ENCODE measurements around the gene SSH2. TPM values are rescaled to one million over a fixed set of nuclear protein-coding genes. Genes with fewer than 3 reads are reported as not detected.

SSH2 gene
- total RNA-seq, 1 donor: 13.0 TPM

DNA sequence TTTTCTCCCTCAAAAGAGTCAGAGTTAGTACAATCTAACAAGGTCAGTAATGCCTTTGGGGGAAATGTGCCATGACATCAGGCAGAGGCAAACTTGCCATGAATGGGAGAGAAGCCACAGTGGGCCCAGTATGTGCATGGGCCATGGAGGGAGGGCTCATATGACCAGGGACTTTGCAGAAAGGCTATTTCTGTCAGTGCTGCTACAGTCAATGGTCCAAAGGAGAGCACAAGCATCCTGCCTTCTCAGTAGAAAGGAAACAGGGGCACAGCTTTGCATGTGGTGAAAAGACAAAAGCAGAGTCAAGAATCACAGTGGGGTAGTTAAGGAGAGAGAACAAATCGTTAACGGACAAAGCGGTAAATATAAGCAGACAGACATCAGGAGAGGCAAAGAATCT lies 296.1 kb downstream of the SSH2 start:
- no peak overlapping the region for H2AFZ ChIP-seq (ENCODE audit: low read length)
- DNase-seq (ENCODE audit: insufficient read length, low spot score, missing footprints): no peak
- H4K20me1 ChIP-seq (ENCODE audit: insufficient read depth, low read length): no peaks in the 10 kb centered on the region
- no peak overlapping the region for H3K4me2 ChIP-seq (ENCODE audit: insufficient read depth, low read length)
- H3K79me2 ChIP-seq (ENCODE audit: insufficient read depth, low read length): no peaks in the 10 kb centered on the region
- H3K9me3 ChIP-seq (ENCODE audit: low read depth, low read length): no peaks in the 10 kb centered on the region
- peaks cover 1% of the 10 kb centered on the region for H3K4me1 ChIP-seq (ENCODE audit: insufficient read depth, low read length)
- H3K27ac ChIP-seq (ENCODE audit: low read depth, low read length): no peak overlapping the region
- TF ChIP-seq, protein P1, sequence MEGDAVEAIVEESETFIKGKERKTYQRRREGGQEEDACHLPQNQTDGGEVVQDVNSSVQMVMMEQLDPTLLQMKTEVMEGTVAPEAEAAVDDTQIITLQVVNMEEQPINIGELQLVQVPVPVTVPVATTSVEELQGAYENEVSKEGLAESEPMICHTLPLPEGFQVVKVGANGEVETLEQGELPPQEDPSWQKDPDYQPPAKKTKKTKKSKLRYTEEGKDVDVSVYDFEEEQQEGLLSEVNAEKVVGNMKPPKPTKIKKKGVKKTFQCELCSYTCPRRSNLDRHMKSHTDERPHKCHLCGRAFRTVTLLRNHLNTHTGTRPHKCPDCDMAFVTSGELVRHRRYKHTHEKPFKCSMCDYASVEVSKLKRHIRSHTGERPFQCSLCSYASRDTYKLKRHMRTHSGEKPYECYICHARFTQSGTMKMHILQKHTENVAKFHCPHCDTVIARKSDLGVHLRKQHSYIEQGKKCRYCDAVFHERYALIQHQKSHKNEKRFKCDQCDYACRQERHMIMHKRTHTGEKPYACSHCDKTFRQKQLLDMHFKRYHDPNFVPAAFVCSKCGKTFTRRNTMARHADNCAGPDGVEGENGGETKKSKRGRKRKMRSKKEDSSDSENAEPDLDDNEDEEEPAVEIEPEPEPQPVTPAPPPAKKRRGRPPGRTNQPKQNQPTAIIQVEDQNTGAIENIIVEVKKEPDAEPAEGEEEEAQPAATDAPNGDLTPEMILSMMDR (IDR thresholded peaks at IDR 0.05; ENCODE audit: extremely low read depth, low read depth, low read length): no peak
- no peaks in the 10 kb centered on the region for H3K27me3 ChIP-seq (ENCODE audit: insufficient read depth, low read length)
- H3K36me3 ChIP-seq (ENCODE audit: insufficient read depth, low read length): peaks cover 11% of the 10 kb centered on the region
- no peak overlapping the region for H3K4me3 ChIP-seq (ENCODE audit: insufficient read depth, low read length)

DNA sequence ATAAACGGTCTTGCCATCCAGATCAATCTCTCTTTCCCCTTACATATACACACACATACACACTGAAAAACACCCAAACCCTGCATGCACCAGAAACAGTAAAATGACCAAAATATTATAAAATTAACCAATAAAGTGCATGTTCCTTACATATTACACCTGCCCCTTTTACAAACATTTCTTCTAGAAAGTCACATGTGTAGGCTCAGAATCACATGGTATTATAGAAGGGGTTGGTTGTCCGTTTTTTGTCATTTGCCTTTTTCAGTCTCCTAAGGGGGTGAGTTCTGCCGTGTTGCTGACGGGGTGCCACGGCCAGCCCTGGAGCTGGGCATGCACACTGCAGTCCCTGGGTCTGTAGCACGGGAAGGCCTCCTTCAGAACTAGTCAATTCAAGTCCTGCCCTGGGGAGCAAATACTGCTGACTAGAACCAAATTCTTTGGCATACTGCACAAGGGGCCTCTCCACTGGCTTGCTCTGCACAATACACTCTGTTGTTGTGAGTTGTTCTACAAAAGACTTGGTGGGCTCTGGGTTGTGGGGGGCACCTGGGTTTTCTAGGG lies 299.3 kb downstream of the SSH2 start:
- no peak overlapping the region for H2AFZ ChIP-seq (ENCODE audit: low read length)
- H3K36me3 ChIP-seq (ENCODE audit: insufficient read depth, low read length): peaks cover 11% of the 10 kb centered on the region
- H4K20me1 ChIP-seq (ENCODE audit: insufficient read depth, low read length): no peaks in the 10 kb centered on the region
- TF ChIP-seq, protein P1 (IDR thresholded peaks at IDR 0.05; ENCODE audit: extremely low read depth, low read depth, low read length): no peak
- H3K9me3 ChIP-seq (ENCODE audit: low read depth, low read length): no peaks in the 10 kb centered on the region
- no peak overlapping the region for H3K4me3 ChIP-seq (ENCODE audit: insufficient read depth, low read length)
- no peaks in the 10 kb centered on the region for H3K27me3 ChIP-seq (ENCODE audit: insufficient read depth, low read length)
- H3K79me2 ChIP-seq (ENCODE audit: insufficient read depth, low read length): no peaks in the 10 kb centered on the region
- peaks cover 1% of the 10 kb centered on the region for H3K4me1 ChIP-seq (ENCODE audit: insufficient read depth, low read length)
- no peak overlapping the region for H3K27ac ChIP-seq (ENCODE audit: low read depth, low read length)
- H3K4me2 ChIP-seq (ENCODE audit: insufficient read depth, low read length): no peak overlapping the region
- no peak for DNase-seq (ENCODE audit: insufficient read length, low spot score, missing footprints)

DNA sequence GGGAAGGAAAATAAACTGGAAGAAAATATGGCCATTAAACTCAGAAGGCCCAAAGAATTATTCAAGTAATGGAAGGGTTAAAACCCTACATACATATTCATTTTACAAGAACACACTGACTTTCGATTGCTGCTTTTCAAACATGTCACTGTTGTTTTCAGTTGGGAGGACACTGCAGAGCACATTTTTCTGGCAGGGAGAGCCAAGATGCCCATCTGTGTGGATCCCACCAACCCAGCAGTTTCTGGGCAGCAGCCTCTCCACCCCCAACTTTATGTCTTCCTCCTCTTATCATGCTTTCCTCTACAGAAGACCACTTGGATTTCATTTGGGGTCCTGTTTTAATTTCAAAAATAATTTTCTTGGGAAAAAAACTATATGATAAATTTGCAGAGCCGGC lies 300.2 kb downstream of the SSH2 start:
- no peaks in the 10 kb centered on the region for H3K27me3 ChIP-seq (ENCODE audit: insufficient read depth, low read length)

DNA sequence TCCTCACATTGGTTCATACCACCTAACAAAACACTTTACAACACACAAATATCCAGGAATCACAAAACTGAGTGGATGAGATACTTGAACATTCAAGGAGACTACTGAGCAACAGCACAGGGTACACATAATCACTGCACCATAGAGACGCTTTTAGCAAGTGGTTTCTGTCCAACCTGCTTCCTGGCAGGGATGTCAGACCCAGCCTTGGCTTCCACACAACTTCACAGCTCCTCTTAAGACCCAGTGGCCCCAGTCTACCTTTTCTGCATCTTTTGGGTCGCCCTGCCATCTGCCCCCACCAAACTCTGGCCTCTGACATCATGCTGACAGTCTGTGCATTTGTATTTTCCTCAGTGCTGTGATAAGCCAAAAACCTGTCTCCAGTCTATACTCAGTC lies 301.4 kb downstream of the SSH2 start:
- TF ChIP-seq, protein P1 (IDR thresholded peaks at IDR 0.05; ENCODE audit: extremely low read depth, low read depth, low read length): no peak
- no peak for DNase-seq (ENCODE audit: insufficient read length, low spot score, missing footprints)

More for the DNA sequence above, 300.2 kb downstream of the SSH2 start:
- Histone ChIP-seq H3K79me2 (ENCODE audit: insufficient read depth, low read length) (no peaks in the 10 kb centered on the region), H4K20me1 (ENCODE audit: insufficient read depth, low read length) (no peaks in the 10 kb centered on the region), H3K27ac (ENCODE audit: low read depth, low read length) (no peak overlapping the region), H3K9me3 (ENCODE audit: low read depth, low read length) (no peaks in the 10 kb centered on the region), H2AFZ (ENCODE audit: low read length) (no peak overlapping the region), H3K36me3 (ENCODE audit: insufficient read depth, low read length) (peaks cover 11% of the 10 kb centered on the region), H3K4me1 (ENCODE audit: insufficient read depth, low read length) (peaks cover 8% of the 10 kb centered on the region), H3K4me2 (ENCODE audit: insufficient read depth, low read length) (no peak overlapping the region), H3K4me3 (ENCODE audit: insufficient read depth, low read length) (no peak overlapping the region)
- no peak for DNase-seq (ENCODE audit: insufficient read length, low spot score, missing footprints)
- TF ChIP-seq, protein P1 (IDR thresholded peaks at IDR 0.05; ENCODE audit: extremely low read depth, low read depth, low read length): no peak

More for the DNA sequence above, 301.4 kb downstream of the SSH2 start:
- H2AFZ ChIP-seq (ENCODE audit: low read length): no peak overlapping the region
- H3K4me1 ChIP-seq (ENCODE audit: insufficient read depth, low read length): peaks cover 8% of the 10 kb centered on the region
- no peaks in the 10 kb centered on the region for H4K20me1 ChIP-seq (ENCODE audit: insufficient read depth, low read length)
- H3K27me3 ChIP-seq (ENCODE audit: insufficient read depth, low read length): no peaks in the 10 kb centered on the region
- no peak overlapping the region for H3K4me2 ChIP-seq (ENCODE audit: insufficient read depth, low read length)
- no peaks in the 10 kb centered on the region for H3K79me2 ChIP-seq (ENCODE audit: insufficient read depth, low read length)
- no peaks in the 10 kb centered on the region for H3K9me3 ChIP-seq (ENCODE audit: low read depth, low read length)
- peaks cover 11% of the 10 kb centered on the region for H3K36me3 ChIP-seq (ENCODE audit: insufficient read depth, low read length)
- H3K27ac ChIP-seq (ENCODE audit: low read depth, low read length): no peak overlapping the region
- H3K4me3 ChIP-seq (ENCODE audit: insufficient read depth, low read length): no peak overlapping the region

Data from osteoblast (primary cell).